GM12878 (cell line): ENCODE measurements around the gene MAN1B1. TPM values are rescaled to one million over a fixed set of nuclear protein-coding genes. Genes with fewer than 3 reads are reported as not detected.

Experiments
- BMI1 ChIP-seq: fragments of 450-650 bp; IDR thresholded peaks from 2 replicates; pipeline ENCODE4 v1.6.1; 2016; ENCODE audit warnings: mild to moderate bottlenecking, moderate library complexity, borderline replicate concordance
- CEBPZ ChIP-seq: fragments of 150-350 bp; IDR thresholded peaks from 2 replicates; pipeline ENCODE4 v1.6.1; 2016; ENCODE audit warnings: low read depth, low read length
- CHD2 ChIP-seq: IDR thresholded peaks from 2 replicates; pipeline ENCODE4 v1.6.1; 2011; ENCODE audit warnings: low read depth, low read length, improper control_type of control experiment, borderline replicate concordance
- EED ChIP-seq: sonication (generic); IDR thresholded peaks from 2 replicates; pipeline ENCODE4 v1.6.1; 2016; ENCODE audit warnings: antibody characterized with exemption, low read depth
- FOXK2 ChIP-seq: fragments of 450-650 bp; IDR thresholded peaks from 2 replicates; pipeline ENCODE4 v1.6.1; 2017; ENCODE audit warnings: mild to moderate bottlenecking, moderate library complexity
- HDGF ChIP-seq: fragments of 450-650 bp; IDR thresholded peaks from 2 replicates; pipeline ENCODE4 v1.6.1; 2016; ENCODE audit warnings: antibody characterized with exemption
- IRF4 ChIP-seq: IDR thresholded peaks from 2 replicates; pipeline ENCODE4 v1.6.1; 2011; ENCODE audit warnings: low read depth, low read length
- KLF5 ChIP-seq: fragments of 450-650 bp; IDR thresholded peaks from 2 replicates; pipeline ENCODE4 v1.6.1; 2014; ENCODE audit warnings: mild to moderate bottlenecking; ENCODE audit not compliant: partially characterized antibody
- MAX ChIP-seq: IDR thresholded peaks from 2 replicates; pipeline ENCODE4 v1.6.1; 2012; ENCODE audit warnings: low read depth, low read length, improper control_type of control experiment
- MYC ChIP-seq: IDR thresholded peaks from 2 replicates; pipeline ENCODE4 v1.6.1; 2011; ENCODE audit warnings: mild to moderate bottlenecking, low read length, moderate library complexity, inconsistent platforms; ENCODE audit not compliant: insufficient read depth, insufficient replicate concordance, insufficient read length, severe bottlenecking
- PML ChIP-seq: IDR thresholded peaks from 2 replicates; pipeline ENCODE4 v1.6.1; 2012; ENCODE audit warnings: low read length, inconsistent platforms
- TCF7 ChIP-seq: IDR thresholded peaks from 2 replicates; pipeline ENCODE4 v1.6.1; 2014; ENCODE audit warnings: antibody characterized with exemption, borderline replicate concordance
- USF2 ChIP-seq: IDR thresholded peaks from 2 replicates; pipeline ENCODE4 v1.6.1; 2011; ENCODE audit warnings: low read depth, low read length, improper control_type of control experiment, borderline replicate concordance
- ZBED1 ChIP-seq: IDR thresholded peaks from 2 replicates; pipeline ENCODE4 v1.6.1; 2016; ENCODE audit warnings: borderline replicate concordance
- ZNF622 ChIP-seq: fragments of 450-650 bp; IDR thresholded peaks from 2 replicates; pipeline ENCODE4 v1.6.1; 2017; ENCODE audit warnings: mild to moderate bottlenecking, inconsistent platforms
- polyA plus RNA-seq, 11 experiments: library from polyadenylated mRNA; depleted of rRNA in 4 of 11; unstranded in 6 of 11; stranded (reverse) in 5 of 11; fragments of >200 nt; fragmentation: Nextera tagmentation in 4 of 11; fragmentation: Illumina TruSeq in 1 of 11; extraction: Ambion mirVana in 4 of 11; extraction: Trizol in 1 of 11; gene quantifications; 1 replicate in 1 of 11; 2 replicates in 10 of 11; pipeline versions ENCODE4 v1.2.1 to v1.2.3, GENCODE V29; 2011 to 2016; ENCODE audit warnings: inconsistent platforms in 2 of 11, missing spikeins in 2 of 11, low read depth in 1 of 11
- total RNA-seq, 4 experiments: library from RNA; depleted of rRNA in 3 of 4; stranded (reverse); fragments of >200 nt in 3 of 4; fragmentation: Illumina TruSeq in 1 of 4; extraction: Trizol in 1 of 4; gene quantifications; 2 replicates each; pipeline versions ENCODE4 v1.2.1 to v1.2.3, GENCODE V29; 2013 to 2021
- TF ChIP-seq, protein P1 (sequence below): fragments of 450-650 bp; IDR thresholded peaks from 2 replicates; pipeline ENCODE4 v1.6.1; 2017; ENCODE audit warnings: borderline replicate concordance
- TF ChIP-seq, protein P2 (sequence below), 3 experiments: IDR thresholded peaks in 2 of 3; conservative IDR thresholded peaks in 1 of 3; 2 replicates each; pipeline ENCODE4 v1.5.1; 2011; ENCODE audit warnings: low read depth in 3 of 3, low read length in 3 of 3, mild to moderate bottlenecking in 3 of 3, control low read depth in 2 of 3, moderate library complexity in 2 of 3, inconsistent platforms in 1 of 3, mixed read lengths in 1 of 3; ENCODE audit not compliant: control insufficient read depth in 2 of 3, insufficient read depth in 1 of 3; ENCODE audit errors: extremely low read depth in 1 of 3
- TF ChIP-seq, protein P3 (sequence below): fragments of 450-650 bp; IDR thresholded peaks from 2 replicates; pipeline ENCODE4 v1.6.1; 2017; ENCODE audit warnings: mild to moderate bottlenecking

The MAN1B1 gene
- total and polyA plus RNA-seq, 10 of the 15 experiments (the other 5 are each of a cell fraction or from before 2014, with no cell fraction given), result 0.71 to 34.1 (median 22.7) TPM

DNA sequence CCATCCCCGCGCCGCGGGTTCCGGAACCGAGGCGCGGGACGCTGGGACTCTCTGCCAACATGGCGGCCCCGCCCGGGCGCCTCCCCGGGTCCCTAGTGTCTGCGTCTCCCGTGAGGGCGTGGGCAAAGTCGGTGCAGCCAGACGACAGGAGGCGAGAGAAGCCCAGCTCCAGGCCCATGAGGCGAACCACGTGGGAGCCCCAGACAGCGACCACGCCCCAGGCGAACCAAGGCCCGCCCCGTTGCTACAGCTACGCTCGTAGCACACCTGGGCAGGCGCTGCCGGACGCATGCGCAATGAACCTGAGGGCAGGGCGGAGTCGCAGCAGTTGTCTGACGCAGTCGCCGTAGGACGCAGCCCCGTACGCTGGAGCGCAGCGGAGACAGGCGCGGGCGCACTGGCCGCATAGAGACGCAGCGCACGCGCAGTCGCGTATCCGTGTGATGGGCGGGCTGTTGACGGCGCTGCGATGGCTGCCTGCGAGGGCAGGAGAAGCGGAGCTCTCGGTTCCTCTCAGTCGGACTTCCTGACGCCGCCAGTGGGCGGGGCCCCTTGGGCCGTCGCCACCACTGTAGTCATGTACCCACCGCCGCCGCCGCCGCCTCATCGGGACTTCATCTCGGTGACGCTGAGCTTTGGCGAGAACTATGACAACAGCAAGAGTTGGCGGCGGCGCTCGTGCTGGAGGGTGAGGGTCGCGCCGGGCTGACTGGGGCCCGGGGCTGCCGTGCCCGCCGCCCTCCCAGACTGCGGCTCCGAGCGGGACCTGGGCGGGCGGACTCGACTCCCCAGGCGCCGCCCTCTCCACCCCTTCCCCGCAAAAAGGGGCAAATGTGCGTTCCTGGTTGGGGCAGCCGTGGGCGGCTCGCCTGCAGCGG is at the start of gene MAN1B1 (continued):
- TF ChIP-seq CEBPZ (no peak), EED (no peak), KLF5 (peak; percentile 63), HDGF (peak; percentile 99), USF2 (peak; percentile 74), BMI1 (peak; percentile 96), MYC (peak; percentile 15), CHD2 (0 out of 2 replicates have a peak, but pooled peaks have one; percentile 21), FOXK2 (peak; percentile 85), ZBED1 (no peak), PML (no peak), MAX (peak; percentile 93), ZNF622 (no peak), IRF4 (no peak), TCF7 (no peak)
- TF ChIP-seq, protein P1, sequence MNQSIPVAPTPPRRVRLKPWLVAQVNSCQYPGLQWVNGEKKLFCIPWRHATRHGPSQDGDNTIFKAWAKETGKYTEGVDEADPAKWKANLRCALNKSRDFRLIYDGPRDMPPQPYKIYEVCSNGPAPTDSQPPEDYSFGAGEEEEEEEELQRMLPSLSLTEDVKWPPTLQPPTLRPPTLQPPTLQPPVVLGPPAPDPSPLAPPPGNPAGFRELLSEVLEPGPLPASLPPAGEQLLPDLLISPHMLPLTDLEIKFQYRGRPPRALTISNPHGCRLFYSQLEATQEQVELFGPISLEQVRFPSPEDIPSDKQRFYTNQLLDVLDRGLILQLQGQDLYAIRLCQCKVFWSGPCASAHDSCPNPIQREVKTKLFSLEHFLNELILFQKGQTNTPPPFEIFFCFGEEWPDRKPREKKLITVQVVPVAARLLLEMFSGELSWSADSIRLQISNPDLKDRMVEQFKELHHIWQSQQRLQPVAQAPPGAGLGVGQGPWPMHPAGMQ, result no peak
- TF ChIP-seq, protein P2, sequence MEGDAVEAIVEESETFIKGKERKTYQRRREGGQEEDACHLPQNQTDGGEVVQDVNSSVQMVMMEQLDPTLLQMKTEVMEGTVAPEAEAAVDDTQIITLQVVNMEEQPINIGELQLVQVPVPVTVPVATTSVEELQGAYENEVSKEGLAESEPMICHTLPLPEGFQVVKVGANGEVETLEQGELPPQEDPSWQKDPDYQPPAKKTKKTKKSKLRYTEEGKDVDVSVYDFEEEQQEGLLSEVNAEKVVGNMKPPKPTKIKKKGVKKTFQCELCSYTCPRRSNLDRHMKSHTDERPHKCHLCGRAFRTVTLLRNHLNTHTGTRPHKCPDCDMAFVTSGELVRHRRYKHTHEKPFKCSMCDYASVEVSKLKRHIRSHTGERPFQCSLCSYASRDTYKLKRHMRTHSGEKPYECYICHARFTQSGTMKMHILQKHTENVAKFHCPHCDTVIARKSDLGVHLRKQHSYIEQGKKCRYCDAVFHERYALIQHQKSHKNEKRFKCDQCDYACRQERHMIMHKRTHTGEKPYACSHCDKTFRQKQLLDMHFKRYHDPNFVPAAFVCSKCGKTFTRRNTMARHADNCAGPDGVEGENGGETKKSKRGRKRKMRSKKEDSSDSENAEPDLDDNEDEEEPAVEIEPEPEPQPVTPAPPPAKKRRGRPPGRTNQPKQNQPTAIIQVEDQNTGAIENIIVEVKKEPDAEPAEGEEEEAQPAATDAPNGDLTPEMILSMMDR (IDR thresholded peaks at IDR 0.05 in 2 of 3, conservative IDR thresholded peaks at IDR 0.05 in 1 of 3; ENCODE audit: control insufficient read depth in 2 of 3, extremely low read depth in 1 of 3, insufficient read depth in 1 of 3, low read depth in 3 of 3, low read length in 3 of 3), result peak in 1 of 3 experiments; percentile 23; a peak in 1 of 6 replicates
- TF ChIP-seq, protein P3, sequence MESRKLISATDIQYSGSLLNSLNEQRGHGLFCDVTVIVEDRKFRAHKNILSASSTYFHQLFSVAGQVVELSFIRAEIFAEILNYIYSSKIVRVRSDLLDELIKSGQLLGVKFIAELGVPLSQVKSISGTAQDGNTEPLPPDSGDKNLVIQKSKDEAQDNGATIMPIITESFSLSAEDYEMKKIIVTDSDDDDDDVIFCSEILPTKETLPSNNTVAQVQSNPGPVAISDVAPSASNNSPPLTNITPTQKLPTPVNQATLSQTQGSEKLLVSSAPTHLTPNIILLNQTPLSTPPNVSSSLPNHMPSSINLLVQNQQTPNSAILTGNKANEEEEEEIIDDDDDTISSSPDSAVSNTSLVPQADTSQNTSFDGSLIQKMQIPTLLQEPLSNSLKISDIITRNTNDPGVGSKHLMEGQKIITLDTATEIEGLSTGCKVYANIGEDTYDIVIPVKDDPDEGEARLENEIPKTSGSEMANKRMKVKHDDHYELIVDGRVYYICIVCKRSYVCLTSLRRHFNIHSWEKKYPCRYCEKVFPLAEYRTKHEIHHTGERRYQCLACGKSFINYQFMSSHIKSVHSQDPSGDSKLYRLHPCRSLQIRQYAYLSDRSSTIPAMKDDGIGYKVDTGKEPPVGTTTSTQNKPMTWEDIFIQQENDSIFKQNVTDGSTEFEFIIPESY, result no peak
